Superior temporal gyrus (tissue), 1 donor: Measurements from ENCODE around the gene GGCX.
"Not testable (repeated sequence)": the region's sequence is repeated elsewhere in the genome, so short reads cannot be mapped to it uniquely, and the experiment has no call there.

Source experiments
- DNase-seq: peaks from one replicate; pipeline ENCODE4 v3.0.0-alpha.2; 2016; ENCODE audit errors: extremely low spot score

The GGCX gene

DNA sequence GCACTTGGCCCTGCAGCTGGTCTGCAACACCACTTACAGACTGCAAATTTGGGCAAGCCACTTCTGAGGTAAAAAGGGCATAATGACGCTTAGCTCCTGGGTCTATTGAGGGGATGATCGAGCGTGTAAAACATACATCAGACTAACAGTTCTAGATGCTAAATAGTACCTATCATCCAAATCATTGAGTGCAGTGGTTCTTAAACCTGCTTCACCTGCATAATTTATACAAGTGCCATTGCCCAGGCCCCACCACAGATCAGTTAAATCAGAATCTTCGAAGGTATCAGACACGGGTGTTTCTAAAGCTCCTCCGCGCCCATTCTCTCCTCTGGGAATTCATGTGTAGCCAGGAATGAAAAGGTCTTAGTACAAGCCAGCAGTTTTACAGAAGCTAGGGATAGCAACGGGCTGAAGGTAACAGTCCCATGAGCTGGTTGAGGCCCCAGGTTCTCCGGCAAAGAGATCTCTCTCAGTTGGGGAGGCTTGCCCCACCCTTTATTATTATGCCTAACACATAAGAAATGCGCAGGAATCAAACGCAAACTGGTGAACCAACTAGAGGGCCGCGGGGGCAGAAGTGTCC, 33.5 kb upstream of the GGCX start:
- DNase-seq, result no peak

DNA sequence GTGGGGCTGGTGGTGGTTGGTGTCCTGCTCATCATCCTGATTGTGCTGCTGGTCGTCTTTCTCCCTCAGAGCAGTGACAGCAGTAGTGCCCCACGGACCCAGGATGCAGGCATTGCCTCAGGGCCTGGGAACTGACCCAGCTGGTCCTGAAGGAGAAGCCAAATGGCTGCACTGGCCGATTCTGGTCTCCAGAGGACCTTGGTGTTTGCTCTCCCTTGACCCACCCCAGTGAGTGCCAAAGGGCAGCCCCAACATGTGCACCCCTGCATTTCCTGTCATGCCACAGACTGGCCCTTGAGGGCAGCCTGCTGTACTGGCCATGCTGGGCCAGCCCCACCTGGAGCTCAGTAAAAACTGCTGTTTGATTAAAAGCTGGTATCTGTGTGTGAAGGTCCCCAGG, 31.7 kb upstream of the GGCX start:
- DNase-seq, result no peak

DNA sequence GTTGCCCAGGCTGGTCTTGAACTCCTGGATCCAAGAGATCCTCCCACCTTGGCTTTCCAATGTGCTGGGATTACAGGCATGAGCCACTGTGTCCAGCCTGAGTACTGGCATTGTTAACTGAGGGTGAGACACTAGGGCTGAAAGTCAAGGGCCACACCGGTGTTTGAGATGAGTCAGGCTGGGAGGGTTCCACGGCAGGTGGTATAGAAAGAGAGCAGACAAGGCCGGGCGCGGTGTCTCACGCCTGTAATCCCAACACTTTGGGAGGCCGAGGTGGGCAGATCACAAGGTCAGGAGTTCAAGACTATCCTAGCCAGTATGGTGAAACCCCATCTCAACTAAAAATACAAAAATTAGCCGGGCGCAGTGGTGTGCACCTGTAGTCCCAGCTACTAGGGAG, 31.0 kb upstream of the GGCX start:
- DNase-seq, result not testable (repeated sequence)

DNA sequence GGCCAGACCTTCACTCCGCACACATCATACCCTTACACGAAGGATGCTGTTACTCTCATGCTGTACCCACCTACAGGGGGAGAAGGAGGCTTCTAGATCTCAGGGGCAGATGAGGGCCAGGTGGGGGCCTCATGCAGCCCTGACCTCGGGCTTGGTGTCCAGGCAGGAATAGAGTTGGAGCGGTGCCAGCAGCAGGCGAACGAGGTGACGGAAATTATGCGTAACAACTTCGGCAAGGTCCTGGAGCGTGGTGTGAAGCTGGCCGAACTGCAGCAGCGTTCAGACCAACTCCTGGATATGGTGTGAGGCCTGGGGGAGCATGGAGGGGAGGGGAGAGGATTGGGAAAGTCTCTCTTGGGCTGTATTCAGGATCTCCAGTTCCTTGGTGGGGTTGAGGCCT, 30.3 kb upstream of the GGCX start:
- no peak for DNase-seq

DNA sequence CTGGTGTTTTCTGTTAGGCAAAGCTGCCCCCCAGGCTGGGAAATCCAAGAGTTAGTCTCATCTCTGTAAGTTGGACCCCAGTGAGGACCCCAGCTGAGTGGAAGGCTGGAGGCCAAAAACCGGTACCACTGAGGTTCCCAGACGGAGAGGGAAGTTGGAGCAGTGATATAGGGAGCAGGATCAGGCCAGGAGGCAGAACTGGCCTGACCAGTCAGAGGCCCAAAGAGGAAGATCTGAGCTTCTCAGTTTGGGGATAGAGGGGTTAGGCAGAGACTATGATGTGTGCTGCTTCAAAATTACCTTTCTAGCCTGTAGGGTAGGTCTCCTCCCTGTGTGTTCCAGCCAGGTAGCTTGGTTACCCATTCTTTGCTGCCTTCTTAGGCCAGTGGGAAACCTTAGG, 29.7 kb upstream of the GGCX start:
- no peak for DNase-seq

DNA sequence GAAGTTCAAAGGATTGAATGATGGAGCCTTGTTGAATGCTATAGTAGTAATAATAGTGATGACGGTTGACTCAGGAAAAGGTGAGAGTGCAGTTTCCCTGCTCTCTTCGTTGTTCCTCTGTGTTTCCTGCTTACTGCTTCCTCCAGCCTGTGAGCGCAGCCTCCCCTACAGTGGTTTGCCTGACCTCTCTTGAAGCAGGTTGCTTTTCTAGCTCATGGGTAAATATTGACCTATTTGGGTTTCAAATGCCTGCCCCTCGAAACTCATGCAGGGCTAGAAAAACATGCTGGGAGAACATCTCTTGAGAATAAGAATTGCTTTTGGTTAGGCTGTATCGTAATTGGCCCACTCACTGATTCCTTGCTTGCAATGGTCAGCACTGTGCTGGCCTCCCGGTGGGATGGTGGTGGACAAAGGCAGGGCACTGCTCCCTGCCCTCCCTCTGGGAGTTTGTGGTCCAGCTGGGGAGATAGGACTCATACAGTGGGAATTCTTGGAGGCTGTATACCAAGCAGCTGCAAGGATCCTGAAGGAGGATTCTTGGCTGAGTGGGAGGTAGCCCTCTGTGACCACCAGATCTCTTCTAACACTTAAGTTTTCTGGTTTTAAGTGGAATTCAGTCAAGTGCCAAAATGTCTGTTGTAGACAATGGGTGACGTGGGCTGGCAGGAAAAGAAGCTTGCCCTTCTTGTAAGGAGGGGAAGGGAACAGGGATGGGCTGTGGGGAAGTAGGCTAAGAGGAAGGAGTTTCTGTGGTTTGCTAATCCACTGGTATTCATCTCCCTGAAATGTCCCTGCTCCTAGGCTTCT, 28.9 kb upstream of the GGCX start:
- no peak for DNase-seq

DNA sequence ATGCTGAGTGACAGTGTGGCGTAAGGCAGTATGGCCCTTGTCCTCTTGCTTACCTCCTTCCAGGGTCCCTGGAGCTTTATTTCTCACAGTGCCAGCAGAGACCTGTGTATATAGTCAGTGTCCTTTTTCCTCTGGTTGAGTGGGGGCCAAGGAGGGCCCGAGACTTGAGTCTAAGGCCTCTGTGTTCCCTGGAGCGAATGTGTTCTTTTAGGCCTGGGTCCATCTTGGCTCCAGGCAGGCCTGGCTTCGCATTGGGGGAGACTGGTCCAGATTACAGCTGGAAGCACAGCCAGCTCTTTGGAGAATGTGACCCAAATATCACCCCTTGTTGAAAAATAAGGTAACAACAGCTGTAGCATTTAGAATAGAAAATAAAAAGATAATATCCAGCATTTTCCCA, 27.9 kb upstream of the GGCX start:
- no peak for DNase-seq

DNA sequence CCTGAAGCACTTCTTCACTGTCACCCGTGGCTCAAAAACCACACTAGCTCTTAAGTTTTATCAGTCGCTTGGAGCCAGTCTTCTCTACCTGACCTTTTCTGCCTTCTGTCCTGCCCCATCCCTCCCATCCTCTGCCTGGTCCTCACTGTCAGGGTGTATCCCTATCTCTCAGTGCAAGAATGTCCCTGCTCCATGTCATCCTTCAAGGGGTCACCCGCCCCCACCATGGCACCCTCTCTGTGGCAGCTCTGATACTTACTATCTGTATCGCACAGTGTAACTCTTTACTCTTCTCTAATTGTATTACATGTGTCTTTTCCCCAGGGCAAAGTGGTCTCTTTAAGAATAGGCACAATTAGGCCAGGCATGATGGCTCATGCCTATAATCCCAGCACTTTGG, 27.4 kb upstream of the GGCX start:
- no peak for DNase-seq

DNA sequence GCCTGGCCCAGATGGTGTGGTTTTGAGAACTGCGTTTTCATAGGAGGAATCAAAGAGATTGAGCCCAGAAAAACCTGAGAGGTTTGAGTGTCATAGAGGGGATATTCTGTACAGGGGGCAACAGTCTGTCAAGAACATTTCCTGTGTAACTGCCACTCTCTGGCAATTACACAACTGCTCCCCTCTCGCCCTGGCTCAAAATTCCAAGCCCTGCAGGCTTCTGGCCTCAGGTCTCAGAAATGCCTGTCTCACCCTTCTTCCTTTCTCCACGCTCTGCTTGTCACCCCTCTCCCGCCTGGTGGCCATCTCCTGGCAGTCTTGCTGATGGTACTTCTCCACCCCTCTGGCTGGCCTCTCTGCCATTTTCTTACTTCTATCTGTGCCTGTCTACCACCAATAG, 26.9 kb upstream of the GGCX start:
- DNase-seq, result no peak

DNA sequence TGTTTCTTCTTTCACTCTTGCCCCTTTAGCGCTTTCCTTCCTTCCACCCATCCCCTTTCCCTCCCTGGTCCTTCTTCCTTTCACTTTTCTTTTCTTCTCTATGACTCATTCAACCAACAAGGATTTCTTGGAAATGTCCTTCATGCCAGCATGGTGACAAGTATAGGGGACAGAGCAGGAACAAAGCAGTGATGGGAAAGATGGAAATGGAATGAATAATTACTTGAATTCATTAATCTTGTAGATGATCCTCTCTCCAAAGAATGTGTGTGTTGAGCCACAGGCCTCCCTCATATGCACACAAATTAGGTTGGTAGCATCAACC, 24.4 kb upstream of the GGCX start:
- DNase-seq, result no peak

DNA sequence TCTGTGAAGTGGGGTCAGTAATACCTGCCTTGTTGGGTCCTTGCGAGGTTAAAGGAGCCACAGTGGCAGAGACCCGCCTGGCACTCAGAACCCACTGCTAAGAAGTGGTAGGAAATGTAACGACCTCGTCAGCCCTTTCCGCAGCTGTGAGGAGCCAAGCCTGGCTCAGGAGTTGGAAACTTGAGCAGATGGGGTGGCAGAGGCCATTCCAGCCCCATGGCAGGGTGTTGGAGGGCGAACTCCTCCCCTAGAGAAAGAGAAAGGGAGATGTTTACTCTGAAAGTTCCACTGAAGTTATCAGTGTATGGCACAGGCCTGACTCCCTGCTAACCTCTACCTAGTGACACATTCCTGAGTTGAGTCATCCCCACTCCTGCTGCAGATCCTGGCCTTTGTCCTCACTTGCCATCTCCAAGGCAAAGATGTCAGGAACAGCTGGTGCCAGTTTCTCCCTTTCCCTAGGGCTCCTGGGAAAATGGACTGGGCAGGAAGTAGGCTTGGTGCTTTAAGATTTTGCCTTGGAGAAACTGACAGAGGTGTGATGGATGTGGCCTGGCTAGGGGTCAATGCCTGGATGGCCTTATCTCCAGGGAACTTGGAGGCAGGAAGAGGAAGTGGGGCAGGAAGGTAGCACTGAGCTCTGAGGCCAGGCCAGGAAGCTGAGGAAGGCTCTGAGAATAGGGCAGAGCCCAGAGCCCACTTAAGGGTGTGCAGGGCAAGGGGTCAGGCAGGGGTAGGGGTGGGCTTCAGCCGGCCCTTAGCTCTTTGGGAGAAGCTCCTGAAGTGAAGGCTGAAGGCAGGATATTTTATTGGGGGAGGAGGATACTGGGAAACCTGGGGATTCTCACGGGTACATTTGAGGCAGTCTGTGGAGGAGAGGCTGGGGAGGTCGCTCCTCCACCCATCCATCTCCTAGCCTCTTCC, 23.8 kb upstream of the GGCX start:
- no peak for DNase-seq

DNA sequence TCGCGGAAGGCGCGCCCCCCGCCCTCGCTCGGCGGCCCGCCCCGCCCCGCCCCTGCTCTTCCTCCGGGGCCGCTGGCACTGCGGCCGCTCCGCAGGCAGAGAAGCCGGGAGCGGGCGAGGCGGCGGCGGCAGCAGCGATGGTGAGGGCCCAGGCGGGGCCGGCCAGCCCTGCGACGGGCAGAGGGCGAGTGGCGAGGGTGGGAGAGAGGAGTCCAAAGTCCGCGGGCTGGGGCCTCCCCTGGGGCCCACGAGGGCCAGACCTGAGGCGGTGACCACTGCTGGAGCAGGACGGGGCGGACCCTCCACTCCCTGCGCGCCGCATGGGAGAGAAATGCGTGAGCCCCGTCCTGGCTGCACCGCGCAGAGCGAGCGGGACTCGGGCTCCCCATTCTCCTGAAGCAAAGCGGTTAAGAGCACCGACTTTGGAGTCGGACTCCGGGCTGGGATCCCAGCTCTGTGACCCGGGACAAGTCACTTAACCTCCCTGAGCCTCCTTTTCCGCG, 23.1 kb upstream of the GGCX start, which contains the start of gene VAMP5:
TSS of gene VAMP5 (plus strand) at position 78 of the 503 bp plus-strand sequence. CDS start at position 138, 60 bp downstream.
- no peak for DNase-seq

DNA sequence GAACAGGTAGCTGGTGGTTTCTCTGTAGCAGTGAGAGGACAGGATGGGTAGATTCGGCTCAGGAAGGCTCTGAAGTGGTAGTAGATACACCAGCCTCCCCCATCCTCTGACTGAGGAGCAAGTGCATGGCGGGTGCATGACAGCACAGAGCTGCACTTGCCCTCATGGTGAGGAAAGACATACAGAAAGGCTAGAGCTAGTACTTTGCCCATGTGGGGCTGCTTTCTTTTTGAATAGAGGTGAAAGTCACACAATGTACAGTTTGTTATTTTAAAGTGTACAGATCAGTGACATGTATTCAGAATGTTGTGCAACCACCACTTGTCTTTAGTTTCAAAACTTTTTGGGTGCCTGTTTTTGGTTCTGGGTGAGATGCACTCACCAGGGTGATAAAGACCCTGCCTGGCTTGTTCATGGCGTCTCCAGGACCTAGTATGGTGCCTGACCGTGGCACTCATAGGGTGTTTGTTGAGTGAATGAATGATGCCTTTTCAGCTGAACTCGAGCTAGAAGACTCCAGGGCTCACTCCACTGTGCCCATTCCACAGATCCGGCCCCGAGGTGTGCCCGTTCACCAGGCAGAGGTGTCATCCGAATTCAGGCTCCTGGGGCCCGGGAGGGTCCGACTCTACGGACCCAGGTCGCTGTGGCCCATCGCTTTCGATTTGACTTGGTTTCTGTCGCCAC, 22.5 kb upstream of the GGCX start:
- no peak for DNase-seq

DNA sequence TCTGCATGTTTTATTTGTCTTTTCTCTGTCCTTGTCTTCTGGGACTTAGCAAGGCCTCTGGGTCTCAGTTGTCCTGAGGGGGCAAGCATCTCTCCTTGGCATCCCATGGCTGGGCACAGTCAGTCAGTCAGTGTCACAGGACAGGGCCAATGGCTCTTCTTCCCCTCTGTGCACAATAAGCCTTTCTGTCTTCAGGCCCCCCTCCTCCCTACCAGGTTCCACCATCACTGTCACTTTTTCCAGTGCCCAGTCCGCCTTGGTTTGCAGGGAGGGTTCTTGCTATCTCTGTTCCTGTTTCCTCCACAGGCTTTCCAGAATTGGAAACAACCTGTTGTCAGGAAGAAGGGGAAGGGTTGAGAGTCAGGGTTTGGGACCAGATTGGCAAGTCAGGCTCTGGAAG, 21.2 kb upstream of the GGCX start:
- DNase-seq, result no peak

DNA sequence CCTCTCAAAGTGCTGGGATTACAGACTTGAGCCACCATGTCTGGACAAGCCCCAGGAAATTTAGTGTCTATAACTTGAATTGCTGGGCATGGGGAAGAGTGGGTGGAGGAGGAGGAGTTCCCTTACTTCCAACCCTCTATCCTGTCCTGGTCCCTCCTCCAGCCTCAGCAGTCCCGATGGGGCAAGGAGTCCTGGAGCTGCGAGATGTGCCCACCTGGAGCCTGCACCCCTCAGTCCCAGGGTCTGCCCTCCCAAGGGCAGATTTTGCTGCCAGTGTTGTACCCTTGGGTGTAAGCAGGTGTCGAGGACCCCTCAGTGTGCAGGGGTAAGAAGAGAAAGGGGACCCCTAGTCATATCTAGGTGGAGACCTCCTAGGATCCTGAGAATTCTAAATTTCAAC, 18.9 kb upstream of the GGCX start:
- no peak for DNase-seq

DNA sequence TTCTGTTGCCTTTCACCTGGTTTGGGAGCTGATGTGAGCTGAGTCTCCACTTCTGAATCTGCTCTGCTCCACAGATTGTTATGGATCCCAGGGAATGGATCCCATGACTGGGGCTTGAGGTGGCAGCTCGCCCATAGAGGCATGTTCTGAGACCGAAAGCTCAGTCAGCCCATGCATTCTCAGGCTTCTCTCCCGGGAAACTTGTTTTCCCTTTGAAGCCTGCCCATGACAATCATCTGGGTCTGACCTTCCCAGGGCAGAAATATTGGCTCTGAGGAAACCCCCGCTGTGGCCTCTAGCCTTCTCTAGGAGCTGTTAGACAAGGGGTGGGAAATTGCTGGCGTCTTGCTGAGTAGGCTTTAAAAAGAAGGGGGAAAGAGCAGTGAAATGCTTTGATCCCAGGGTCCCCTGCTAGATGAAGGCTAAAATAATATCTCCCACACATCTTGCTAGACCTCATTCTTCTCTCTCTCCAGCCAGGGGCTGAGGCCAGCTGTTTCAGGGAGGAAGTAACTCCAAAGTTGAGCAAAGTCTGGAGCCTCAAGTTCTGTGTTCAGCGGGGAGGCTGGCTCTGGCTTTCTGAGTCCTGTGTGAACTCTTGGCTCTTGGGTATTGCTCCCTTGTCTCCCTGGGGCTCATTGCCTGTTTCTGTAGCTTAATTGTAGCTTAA, 18.1 kb upstream of the GGCX start:
- no peak for DNase-seq

DNA sequence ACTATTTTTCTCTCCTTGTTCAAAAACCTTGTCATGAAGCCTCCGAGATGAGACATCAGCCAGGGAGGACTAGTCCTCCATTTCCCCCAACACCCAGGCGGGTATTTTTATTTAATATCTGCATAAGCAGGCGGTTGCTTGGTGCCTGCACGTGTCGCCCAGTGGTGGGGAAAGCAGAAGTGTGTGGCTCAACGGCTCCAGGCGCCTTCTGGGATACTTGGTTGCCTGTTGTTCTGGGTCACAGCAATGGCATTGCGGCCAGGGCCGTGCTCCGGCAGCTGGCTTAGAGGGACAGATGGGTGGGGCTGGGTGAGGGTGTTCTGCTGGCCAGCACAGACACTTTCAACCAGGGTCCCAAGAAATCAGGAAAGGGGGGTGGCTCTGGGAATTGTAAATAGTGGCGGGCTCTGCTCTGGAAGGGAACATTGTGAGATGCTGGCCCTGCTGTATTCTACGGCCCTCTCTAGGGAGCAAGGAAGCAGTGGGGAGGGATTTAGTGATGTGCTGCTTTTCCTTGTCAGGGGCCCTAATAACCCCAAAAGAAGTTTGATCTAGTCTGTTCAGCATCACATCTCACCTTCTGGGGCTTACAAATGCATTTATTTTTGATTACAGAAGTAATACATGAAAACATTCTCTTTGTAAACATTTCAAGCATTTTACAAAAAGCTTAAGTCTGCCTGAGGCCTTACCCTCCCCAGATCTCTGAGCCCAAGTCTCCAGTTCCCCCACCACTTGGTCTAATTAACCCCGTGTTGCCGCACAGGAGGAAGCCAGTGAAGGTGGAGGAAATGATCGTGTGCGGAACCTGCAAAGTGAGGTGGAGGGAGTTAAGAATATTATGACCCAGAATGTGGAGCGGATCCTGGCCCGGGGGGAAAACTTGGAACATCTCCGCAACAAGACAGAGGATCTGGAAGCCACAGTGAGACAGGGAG, 17.2 kb upstream of the GGCX start:
- DNase-seq, result no peak

DNA sequence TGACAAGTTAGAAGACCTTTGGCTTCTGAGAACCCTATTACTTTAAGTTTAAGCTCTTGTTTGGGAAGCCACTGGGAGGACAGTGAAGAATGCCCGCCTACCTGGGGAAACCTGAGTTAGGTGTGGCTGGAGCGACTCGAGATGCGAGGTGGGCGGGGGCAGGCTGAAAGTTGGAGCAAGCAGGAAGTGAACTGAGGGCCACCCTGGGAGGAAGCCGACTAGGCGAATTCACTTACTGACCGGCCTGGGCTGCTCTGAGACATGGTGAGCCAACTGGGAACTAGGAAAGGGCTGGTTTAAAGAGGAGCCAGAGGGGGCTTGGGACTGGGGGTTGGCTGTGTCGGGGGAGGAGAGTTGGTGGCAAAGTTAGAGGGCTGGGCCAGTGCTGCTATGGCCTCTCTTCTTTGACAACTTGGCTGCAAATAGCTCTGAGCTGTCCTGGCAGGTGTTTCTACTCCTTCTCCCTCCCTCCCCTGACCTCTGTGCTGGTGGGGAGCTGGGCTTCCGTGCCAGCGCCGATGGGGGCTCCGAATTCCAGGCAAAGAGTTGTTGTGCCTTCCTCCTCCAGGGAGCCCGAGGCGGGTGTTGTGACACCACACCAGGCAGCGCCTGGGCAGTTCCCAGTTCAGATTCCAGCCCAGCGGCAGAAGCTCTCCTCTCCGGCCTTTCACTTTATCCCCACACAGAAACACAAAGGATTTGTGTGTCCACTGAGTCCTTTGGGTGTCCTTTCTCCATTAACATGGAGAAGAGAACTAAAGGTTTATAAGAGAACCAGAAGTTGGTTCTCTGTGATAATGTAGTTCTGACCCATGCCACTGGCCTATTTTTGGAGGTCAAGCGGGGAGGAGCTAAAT, 16.3 kb upstream of the GGCX start, which contains the start of gene VAMP8:
TSS of gene VAMP8 (plus strand) at position 201 of the 857 bp plus-strand sequence. CDS start at position 262, 61 bp downstream.
- no peak for DNase-seq

DNA sequence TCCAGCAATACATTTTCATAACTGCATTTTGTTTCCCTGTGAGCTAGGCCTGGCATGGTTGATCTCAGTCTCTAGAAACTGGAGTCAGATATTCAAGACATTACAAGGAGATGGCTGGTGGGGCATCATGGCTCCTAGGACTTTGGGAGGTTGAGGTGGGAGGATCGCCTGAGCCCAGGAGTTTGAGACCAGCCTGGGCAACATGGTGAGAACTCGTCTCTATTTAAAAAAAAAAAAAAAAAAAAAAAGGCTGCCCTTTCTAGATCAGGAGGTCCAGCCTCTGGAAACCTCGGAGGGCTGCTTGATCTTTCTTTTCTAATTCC, 15.7 kb upstream of the GGCX start:
- DNase-seq, result no peak
